Adrenal gland (tissue), 12 donors: Measurements from ENCODE around the gene CDKAL1. TPM values are rescaled to one million over a fixed set of nuclear protein-coding genes. Genes with fewer than 3 reads are reported as not detected.

Source experiments
- DNase-seq, 7 donors: peaks; one replicate each; pipeline ENCODE4 v3.0.0-alpha.2; 2019 to 2020
- H3K27ac ChIP-seq, 5 donors: fragments of 200-600 bp; sonication (generic) in 4 of 5; 1 replicate in 3 of 5; 2 replicates in 2 of 5; pipeline versions ENCODE4 v1.5.1 to v1.8.0; 2016 to 2020; ENCODE audit warnings: mild to moderate bottlenecking in 1 of 5
- H3K27me3 ChIP-seq: fragments of 200-600 bp; 2 replicates; pipeline ENCODE4 v1.8.0; 2021
- H3K36me3 ChIP-seq, 2 donors: fragments of 200-600 bp; replicated peaks in 1 of 2; 1 replicate in 1 of 2; 2 replicates in 1 of 2; pipeline versions ENCODE4 v1.5.1 to v1.8.0; 2018 to 2022
- H3K4me1 ChIP-seq, 2 donors: fragments of 200-600 bp; replicated peaks in 1 of 2; 1 replicate in 1 of 2; 2 replicates in 1 of 2; pipeline versions ENCODE4 v1.5.1 to v1.8.0; 2018 to 2021
- H3K4me3 ChIP-seq, 4 donors: fragments of 200-600 bp; sonication (generic) in 3 of 4; one replicate each; pipeline ENCODE4 v1.5.1; 2016 to 2018
- H3K9me3 ChIP-seq, 3 donors: fragments of 200-600 bp; sonication (generic) in 1 of 3; replicated peaks in 1 of 3; 1 replicate in 2 of 3; 2 replicates in 1 of 3; pipeline versions ENCODE4 v1.5.1 to v1.8.0; 2016 to 2021
- CTCF ChIP-seq, 6 experiments: fragments of 450-650 bp in 4 of 6; fragments of 200-600 bp in 2 of 6; sonication (generic) in 1 of 6; IDR thresholded peaks; 1 replicate in 5 of 6; 2 replicates in 1 of 6; pipeline versions ENCODE4 v1.5.1 to v1.8.0; 2016 to 2021; ENCODE audit warnings: antibody characterized with exemption in 6 of 6, mild to moderate bottlenecking in 2 of 6, moderate library complexity in 1 of 6
- POLR2A ChIP-seq, 2 donors: fragments of 450-650 bp; IDR thresholded peaks; one replicate each; pipeline ENCODE4 v1.6.1; 2017; ENCODE audit warnings: antibody characterized with exemption in 2 of 2, mild to moderate bottlenecking in 2 of 2, moderate library complexity in 1 of 2
- WGBS, 4 donors: extraction: QIAGEN DNeasy Blood & Tissue Kit in 2 of 4; methylation state at CpG; one replicate each; pipeline versions ENCODE4 v1.1.5 to v1.1.7; 2013 to 2017; 5-methylcytosine and 5-hydroxymethylcytosine counted together
- intact Hi-C, 2 donors: fragments of 100-400 bp; cut with DNase I; formaldehyde crosslinking; loops; one replicate each; pipeline versions ENCODE4 v1.14.1 to v1.15.0; 2022 to 2023
- polyA plus RNA-seq, 3 donors: library from polyadenylated mRNA; stranded (reverse); fragments of 200-250 nt in 2 of 3; fragments of 350-450 nt in 1 of 3; fragmentation: Illumina TruSeq in 1 of 3; extraction: RNeasy Lipid Tissue Mini Kit (QIAGEN cat#74804) in 1 of 3; gene quantifications; one replicate each; pipeline ENCODE4 v1.2.3, GENCODE V29; 2013 to 2014
- total RNA-seq, 9 donors: library from RNA; depleted of rRNA in 4 of 9; stranded (reverse); fragments of >200 nt in 4 of 9; fragments of 120-200 nt in 1 of 9; fragmentation: NEBNext Ultra II Directional in 1 of 9; extraction: Animal tissue kit (Norgen Biotek cat#: 25700) in 1 of 9; gene quantifications; one replicate each; pipeline versions ENCODE4 v1.1.0 to v1.2.4, GENCODE V29; 2013 to 2023
- donor health status: healthy with polysubstance abuse.
- donor health status: Bipolar disorder and iron deficiency.
- donor health status: DM: yes; HTN: yes; CAD: no.
- donor health status: DM: no; HTN: no; CAD: no.
- donor health status: DM: no; HTN: no; CAD: no.
- donor health status: DM: yes; HTN: yes; CAD: no.

CDKAL1 gene
- total and polyA plus RNA-seq, 12 donors: 3.9 to 21.1 (median 10.6) TPM

DNA sequence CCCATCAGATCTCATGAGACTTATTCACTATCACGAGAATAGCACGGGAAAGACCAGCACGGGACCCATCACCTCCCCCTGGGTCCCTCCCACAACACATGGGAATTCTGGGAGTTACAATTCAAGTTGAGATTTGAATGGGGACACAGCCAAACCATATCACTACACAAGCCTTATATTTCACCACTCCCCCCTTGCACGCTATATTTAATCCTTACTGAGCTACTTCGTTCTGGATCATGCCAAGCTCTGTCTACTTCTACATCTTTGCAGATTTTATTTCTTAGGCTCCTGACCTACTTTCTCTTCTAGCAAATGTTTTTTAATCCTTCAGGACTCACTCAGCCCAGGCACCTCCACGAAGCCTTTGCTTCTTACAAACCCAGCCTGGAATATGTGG is 606.7 kb downstream of the CDKAL1 start:
- 96 to 100% (median 97%) methylated on average over 6 of the region's 6 CpGs for WGBS, 4 donors
- Histone ChIP-seq H3K4me3 (no peak overlapping the region), H3K27ac (no peak overlapping the region), H3K27me3 (no peaks in the 10 kb centered on the region), H3K9me3 (no peaks in the 10 kb centered on the region), H3K4me1 (peaks cover 0 to 7% of the 10 kb centered on the region in 2 donors), H3K36me3 (no peaks in the 10 kb centered on the region)
- intact Hi-C loops: no loop called here
- DNase-seq: no peak
- no peak for TF ChIP-seq CTCF (IDR thresholded peaks at IDR 0.05)

DNA sequence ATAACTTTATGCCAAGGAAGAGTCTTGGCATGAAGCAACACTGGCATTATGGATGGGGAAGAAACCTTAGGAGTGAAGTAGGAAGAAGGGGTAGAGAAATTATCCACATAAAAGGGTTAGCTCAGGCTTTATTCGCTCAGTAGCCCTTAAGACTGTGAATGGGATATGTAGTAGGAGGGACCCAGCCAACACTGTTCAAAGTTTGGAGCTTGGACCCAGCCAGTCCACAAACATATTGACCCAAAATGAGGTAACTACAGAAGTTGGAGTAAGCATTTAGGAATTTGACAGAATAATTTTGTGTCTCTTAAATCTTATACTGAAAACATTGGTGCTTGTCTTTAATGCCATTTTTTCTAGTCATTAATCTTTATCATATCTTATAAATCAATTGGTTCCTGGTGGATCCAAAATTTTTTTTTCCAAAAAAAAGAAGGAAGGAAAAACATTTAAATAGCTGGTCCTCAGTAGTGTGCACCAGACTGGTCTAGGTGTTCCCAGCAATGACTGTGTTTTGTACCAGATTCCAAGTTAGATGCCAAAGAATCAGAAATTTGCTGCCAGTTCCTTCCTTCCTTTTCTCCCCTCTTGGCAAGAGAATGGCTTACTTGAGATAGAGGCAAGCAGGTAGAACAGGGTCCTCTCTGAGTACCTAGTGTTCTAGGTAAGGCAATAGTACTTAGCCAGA is 607.5 kb downstream of the CDKAL1 start:
- Histone ChIP-seq H3K9me3 (no peaks in the 10 kb centered on the region), H3K4me1 (peaks cover 0 to 7% of the 10 kb centered on the region in 2 donors), H3K27me3 (no peaks in the 10 kb centered on the region), H3K27ac (no peak overlapping the region), H3K4me3 (no peak overlapping the region), H3K36me3 (no peaks in the 10 kb centered on the region)
- WGBS, 4 donors: 93 to 100% (median 96%) methylated on average over 1 of the region's 1 CpG
- TF ChIP-seq POLR2A (IDR thresholded peaks at IDR 0.05) (no peak), CTCF (IDR thresholded peaks at IDR 0.05) (no peak)
- DNase-seq: no peak
- intact Hi-C loops: no loop called here

DNA sequence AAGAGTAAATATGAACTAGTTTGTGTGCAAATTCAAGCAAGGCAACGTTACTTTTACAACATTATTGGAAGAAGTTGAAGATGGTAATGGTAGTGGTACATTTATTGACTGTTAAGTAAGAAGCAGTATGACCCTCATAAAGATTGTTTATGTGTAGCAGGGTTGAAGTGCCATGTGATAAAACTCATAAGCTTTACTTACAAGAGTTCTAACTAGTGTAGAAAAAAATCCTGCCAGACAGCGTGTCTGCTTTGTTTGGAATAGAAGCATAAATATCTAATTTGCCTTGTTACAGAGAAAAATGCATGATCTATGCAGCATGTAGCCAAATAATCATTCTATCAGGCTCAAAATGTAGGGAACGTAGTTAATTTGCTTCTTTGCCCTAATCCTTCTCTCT is 608.5 kb downstream of the CDKAL1 start:
- Histone ChIP-seq H3K27me3 (no peaks in the 10 kb centered on the region), H3K9me3 (no peaks in the 10 kb centered on the region), H3K36me3 (no peaks in the 10 kb centered on the region), H3K4me3 (no peak overlapping the region), H3K4me1 (peaks cover 0 to 7% of the 10 kb centered on the region in 2 donors), H3K27ac (no peak overlapping the region)
- 88 to 92% (median 90%) methylated on average over 3 of the region's 3 CpGs for WGBS, 4 donors
- no peak for TF ChIP-seq POLR2A (IDR thresholded peaks at IDR 0.05)
- no peak for TF ChIP-seq CTCF (IDR thresholded peaks at IDR 0.05)
- intact Hi-C loops: no loop called here
- no peak for DNase-seq

- no peak for DNase-seq
- Histone ChIP-seq H3K4me3 (no peak overlapping the region), H3K9me3 (no peaks in the 10 kb centered on the region), H3K4me1 (peaks cover 0 to 5% of the 10 kb centered on the region in 2 donors), H3K27me3 (no peaks in the 10 kb centered on the region), H3K36me3 (no peaks in the 10 kb centered on the region), H3K27ac (no peak overlapping the region)
- TF ChIP-seq CTCF (IDR thresholded peaks at IDR 0.05) (no peak), POLR2A (IDR thresholded peaks at IDR 0.05) (no peak)
- WGBS, 4 donors: 71 to 93% (median 83%) methylated on average over 4 of the region's 4 CpGs
- intact Hi-C loops: no loop called here
Observed at GRCh38 chr6:21143645-21144044, 609.4 kb downstream of the CDKAL1 start.
